Neuronal stem cell (in vitro differentiated cells): ENCODE measurements around the gene SMAD4.

Source experiments
- DNase-seq: peaks from one replicate; pipeline ENCODE4 v3.0.0-alpha.2; 2013; ENCODE audit warnings: low spot score
- H2AFZ ChIP-seq: one replicate; pipeline ENCODE4 v1.6.1; 2013; ENCODE audit warnings: mild to moderate bottlenecking, low read length, inconsistent platforms
- H2AK5ac ChIP-seq: 2 replicates; pipeline ENCODE4 v1.6.1; 2013; ENCODE audit warnings: low read depth, mild to moderate bottlenecking, inconsistent platforms, low read length, moderate library complexity, mixed read lengths
- H2BK120ac ChIP-seq: 2 replicates; pipeline ENCODE4 v1.6.1; 2013; ENCODE audit warnings: low read depth, mild to moderate bottlenecking, inconsistent platforms, low read length, moderate library complexity, mixed read lengths
- H2BK12ac ChIP-seq: one replicate; pipeline ENCODE4 v1.6.1; 2013; ENCODE audit warnings: low read length, inconsistent platforms
- H2BK15ac ChIP-seq: 2 replicates; pipeline ENCODE4 v1.6.1; 2013; ENCODE audit warnings: mild to moderate bottlenecking, low read length, inconsistent platforms, mixed read lengths
- H2BK5ac ChIP-seq: one replicate; pipeline ENCODE4 v1.6.1; 2013; ENCODE audit warnings: inconsistent platforms, mild to moderate bottlenecking, low read length, moderate library complexity
- H3K14ac ChIP-seq: one replicate; pipeline ENCODE4 v1.6.1; 2013; ENCODE audit warnings: low read length, inconsistent platforms
- H3K18ac ChIP-seq: 2 replicates; pipeline ENCODE4 v1.6.1; 2013; ENCODE audit warnings: low read length, inconsistent platforms
- H3K23ac ChIP-seq: 2 replicates; pipeline ENCODE4 v1.6.1; 2013; ENCODE audit warnings: low read depth, mild to moderate bottlenecking, mixed read lengths, low read length, inconsistent platforms; ENCODE audit not compliant: poor library complexity
- H3K27ac ChIP-seq: replicated peaks from 3 replicates; pipeline ENCODE4 v1.5.1; 2013; ENCODE audit warnings: low read length, inconsistent platforms
- H3K27me3 ChIP-seq, 3 experiments: 2 replicates each; pipeline ENCODE4 v1.6.1; 2013; ENCODE audit warnings: low read length in 3 of 3, mild to moderate bottlenecking in 2 of 3, inconsistent platforms in 1 of 3, low read depth in 1 of 3, mixed read lengths in 1 of 3, moderate library complexity in 1 of 3; ENCODE audit not compliant: control insufficient read depth in 3 of 3, insufficient read depth in 3 of 3
- H3K36me3 ChIP-seq, 2 donors: replicated peaks in 1 of 2; 2 replicates each; pipeline ENCODE4 v1.6.1; 2013; ENCODE audit warnings: low read length in 2 of 2; ENCODE audit not compliant: control insufficient read depth in 2 of 2, insufficient read depth in 2 of 2
- H3K4ac ChIP-seq: 2 replicates; pipeline ENCODE4 v1.6.1; 2013; ENCODE audit warnings: inconsistent platforms, mild to moderate bottlenecking, low read length, moderate library complexity
- H3K4me1 ChIP-seq, 2 donors: 1 replicate in 1 of 2; 2 replicates in 1 of 2; pipeline ENCODE4 v1.6.1; 2013; ENCODE audit warnings: low read length in 2 of 2, low read depth in 1 of 2; ENCODE audit not compliant: control insufficient read depth in 2 of 2, insufficient read depth in 1 of 2
- H3K4me2 ChIP-seq: one replicate; pipeline ENCODE4 v1.6.1; 2013; ENCODE audit warnings: mild to moderate bottlenecking, low read length, inconsistent platforms; ENCODE audit not compliant: insufficient read depth, poor library complexity, severe bottlenecking
- H3K4me3 ChIP-seq, 2 donors: 2 replicates each; pipeline ENCODE4 v1.5.1; 2013; ENCODE audit warnings: low read length in 2 of 2, mild to moderate bottlenecking in 2 of 2, inconsistent platforms in 1 of 2, moderate library complexity in 1 of 2
- H3K79me1 ChIP-seq: one replicate; pipeline ENCODE4 v1.6.1; 2013; ENCODE audit warnings: low read depth, mild to moderate bottlenecking, inconsistent platforms, low read length, moderate library complexity
- H3K9ac ChIP-seq: one replicate; pipeline ENCODE4 v1.6.1; 2013; ENCODE audit warnings: mild to moderate bottlenecking, low read depth, low read length, inconsistent platforms; ENCODE audit not compliant: poor library complexity
- H3K9me3 ChIP-seq, 2 donors: replicated peaks in 1 of 2; 2 replicates each; pipeline versions ENCODE3 to v1.6.1; 2013; ENCODE audit warnings: low read length in 2 of 2, mild to moderate bottlenecking in 2 of 2, inconsistent platforms in 1 of 2, low read depth in 1 of 2, mixed read lengths in 1 of 2, moderate library complexity in 1 of 2; ENCODE audit not compliant: control insufficient read depth in 2 of 2, insufficient read depth in 1 of 2
- H4K8ac ChIP-seq: one replicate; pipeline ENCODE4 v1.6.1; 2013; ENCODE audit warnings: low read depth, mild to moderate bottlenecking, inconsistent platforms, low read length, moderate library complexity
- H4K91ac ChIP-seq: one replicate; pipeline ENCODE4 v1.6.1; 2013; ENCODE audit warnings: low read length, low read depth, mild to moderate bottlenecking, inconsistent platforms; ENCODE audit not compliant: poor library complexity
- WGBS, 2 donors: extraction: QIAGEN DNeasy Blood & Tissue Kit; methylation state at CpG; one replicate each; pipeline ENCODE4 v1.1.7; 2013; ENCODE audit warnings: missing lambda C conversion rate in 2 of 2, mixed read lengths in 1 of 2; ENCODE audit not compliant: insufficient read length in 2 of 2, insufficient replicate concordance in 1 of 2; ENCODE audit errors: extremely low coverage in 2 of 2; 5-methylcytosine and 5-hydroxymethylcytosine counted together

SMAD4 gene

DNA sequence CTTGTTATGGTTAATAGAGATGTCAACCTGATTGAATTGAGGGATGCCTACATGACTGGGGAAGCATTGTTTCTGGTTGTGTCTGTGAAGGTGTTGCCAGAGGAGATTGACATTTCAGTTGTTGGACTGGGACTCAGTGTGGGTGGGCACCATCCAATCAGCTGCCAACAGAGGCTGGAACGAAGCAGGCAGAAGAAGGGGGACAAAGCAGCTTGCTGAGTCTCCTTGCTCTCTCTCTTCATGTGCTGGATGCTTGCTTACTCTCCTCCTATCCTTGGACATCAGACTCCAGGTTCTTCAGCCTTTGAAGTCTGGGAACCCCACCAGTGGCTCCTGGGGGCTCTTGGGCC lies 22.2 kb upstream of the SMAD4 start:
- Histone ChIP-seq H2BK120ac (no peak overlapping the region), H3K18ac (no peak overlapping the region), H2AFZ (no peak overlapping the region), H3K36me3 (no peaks in the 10 kb centered on the region), H3K4ac (no peak overlapping the region), H2BK15ac (no peak overlapping the region), H3K14ac (no peak overlapping the region), H2BK5ac (no peak overlapping the region), H3K27me3 (no peaks in the 10 kb centered on the region), H3K4me2 (no peak overlapping the region), H3K23ac (no peak overlapping the region), H3K9me3 (no peaks in the 10 kb centered on the region), H3K4me3 (no peak overlapping the region), H3K27ac (no peak overlapping the region), H2BK12ac (no peak overlapping the region), H3K9ac (no peak overlapping the region), H4K91ac (no peak overlapping the region), H3K4me1 (peaks cover 3 to 4% of the 10 kb centered on the region in 2 donors), H2AK5ac (no peak overlapping the region), H4K8ac (no peak overlapping the region), H3K79me1 (no peaks in the 10 kb centered on the region)
- DNase-seq, result no peak
- WGBS, 2 donors, result no CpG with 5 or more reads among the region's 1 CpG

DNA sequence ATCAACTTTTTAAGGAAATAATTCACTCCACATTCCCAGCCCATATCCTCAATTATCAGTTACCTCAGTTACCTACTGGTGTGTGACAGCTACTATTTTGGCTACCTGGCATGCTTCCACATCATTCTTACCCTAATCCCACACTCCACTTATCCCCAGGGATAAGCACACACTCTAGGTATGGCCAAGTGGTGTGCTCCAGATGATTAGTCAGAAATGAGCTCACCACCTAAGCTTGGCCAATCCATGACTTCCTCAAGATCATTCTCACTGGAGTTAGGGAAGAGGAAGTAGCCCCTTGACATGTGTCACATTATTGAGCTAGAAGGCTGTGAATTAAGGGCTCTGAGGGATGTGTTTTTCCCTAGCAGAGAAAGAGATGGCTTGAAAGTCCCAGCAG lies 20.9 kb upstream of the SMAD4 start:
- no peak overlapping the region for H4K91ac ChIP-seq
- H2BK12ac ChIP-seq, result no peak overlapping the region
- H3K79me1 ChIP-seq, result no peaks in the 10 kb centered on the region
- H3K4me2 ChIP-seq, result no peak overlapping the region
- no peak overlapping the region for H3K18ac ChIP-seq
- no peak for DNase-seq
- H3K14ac ChIP-seq, result no peak overlapping the region
- H2BK120ac ChIP-seq, result no peak overlapping the region
- H3K9me3 ChIP-seq, result no peaks in the 10 kb centered on the region
- H3K4me1 ChIP-seq, result peaks cover 3 to 4% of the 10 kb centered on the region in 2 donors
- no peak overlapping the region for H3K9ac ChIP-seq
- no peak overlapping the region for H4K8ac ChIP-seq
- no peak overlapping the region for H2BK15ac ChIP-seq
- H2BK5ac ChIP-seq, result no peak overlapping the region
- no peaks in the 10 kb centered on the region for H3K27me3 ChIP-seq
- no peak overlapping the region for H3K4me3 ChIP-seq
- H2AFZ ChIP-seq, result no peak overlapping the region
- H3K27ac ChIP-seq, result no peak overlapping the region
- no peak overlapping the region for H3K23ac ChIP-seq
- H3K4ac ChIP-seq, result no peak overlapping the region
- no peaks in the 10 kb centered on the region for H3K36me3 ChIP-seq
- H2AK5ac ChIP-seq, result no peak overlapping the region

DNA sequence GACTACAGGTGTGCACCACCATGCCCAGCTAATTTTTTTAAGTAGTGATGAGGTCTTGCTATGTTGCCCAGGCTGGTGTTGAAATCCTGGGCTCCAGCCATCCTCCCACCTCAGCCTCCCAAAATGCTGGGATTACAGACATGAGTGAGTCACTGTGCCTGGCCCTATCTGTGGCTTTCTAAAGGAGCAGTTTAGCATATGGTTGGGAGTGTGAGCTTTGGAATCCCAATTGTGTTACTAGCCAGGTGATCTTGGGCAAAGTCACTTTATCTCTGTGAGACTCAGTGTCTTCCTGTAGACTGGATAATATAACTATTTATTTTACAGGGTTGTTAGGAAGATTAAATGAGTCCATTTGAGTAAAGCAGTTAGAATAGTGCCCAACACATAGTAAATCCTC lies 19.8 kb upstream of the SMAD4 start:
- H3K4me2 ChIP-seq, result no peak overlapping the region
- no peak overlapping the region for H4K8ac ChIP-seq
- no peak overlapping the region for H3K4me3 ChIP-seq
- H4K91ac ChIP-seq, result no peak overlapping the region
- no peak for DNase-seq
- H2AFZ ChIP-seq, result no peak overlapping the region
- no peaks in the 10 kb centered on the region for H3K27me3 ChIP-seq
- H3K23ac ChIP-seq, result no peak overlapping the region
- H3K36me3 ChIP-seq, result no peaks in the 10 kb centered on the region
- H3K27ac ChIP-seq, result no peak overlapping the region
- H3K9ac ChIP-seq, result no peak overlapping the region
- H2BK12ac ChIP-seq, result no peak overlapping the region
- no peak overlapping the region for H3K14ac ChIP-seq
- H3K4ac ChIP-seq, result no peak overlapping the region
- no peaks in the 10 kb centered on the region for H3K79me1 ChIP-seq
- no peak overlapping the region for H3K18ac ChIP-seq
- no peak overlapping the region for H2AK5ac ChIP-seq
- H3K9me3 ChIP-seq, result peaks cover 0 to 7% of the 10 kb centered on the region in 2 donors
- no peak overlapping the region for H2BK120ac ChIP-seq
- H2BK5ac ChIP-seq, result no peak overlapping the region
- H2BK15ac ChIP-seq, result no peak overlapping the region
- peaks cover 4 to 5% of the 10 kb centered on the region in 2 donors for H3K4me1 ChIP-seq

DNA sequence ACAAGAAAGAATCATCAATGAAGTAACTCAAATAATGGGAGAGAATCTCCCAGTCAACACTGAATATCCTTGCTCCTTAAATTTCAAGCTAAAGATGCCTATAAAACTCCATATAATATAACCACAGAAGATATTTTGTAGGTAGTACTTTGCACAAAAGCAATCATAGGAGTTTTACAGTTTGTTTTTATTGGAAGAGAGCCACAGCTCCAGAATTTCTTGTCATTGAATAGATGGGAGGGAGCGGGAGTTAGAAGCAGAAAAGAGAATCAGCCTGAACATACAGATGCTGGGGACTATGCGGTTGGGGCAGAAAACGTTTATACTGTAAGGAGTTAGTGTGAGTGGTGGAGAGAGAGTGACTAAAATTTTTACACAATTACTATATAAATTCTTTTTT lies 18.3 kb upstream of the SMAD4 start:
- no peak overlapping the region for H3K18ac ChIP-seq
- H3K27me3 ChIP-seq, result no peaks in the 10 kb centered on the region
- H3K4me3 ChIP-seq, result no peak overlapping the region
- H2BK120ac ChIP-seq, result no peak overlapping the region
- H3K4me1 ChIP-seq, result peaks cover 5 to 6% of the 10 kb centered on the region in 2 donors
- no peak overlapping the region for H3K9ac ChIP-seq
- H3K9me3 ChIP-seq, result peaks cover 0 to 7% of the 10 kb centered on the region in 2 donors
- no peak overlapping the region for H2AK5ac ChIP-seq
- no peak for DNase-seq
- H2BK15ac ChIP-seq, result no peak overlapping the region
- no peak overlapping the region for H3K27ac ChIP-seq
- H3K4ac ChIP-seq, result no peak overlapping the region
- H2AFZ ChIP-seq, result no peak overlapping the region
- H2BK5ac ChIP-seq, result no peak overlapping the region
- no peaks in the 10 kb centered on the region for H3K79me1 ChIP-seq
- no CpG with 5 or more reads among the region's 3 CpGs for WGBS, 2 donors
- H3K36me3 ChIP-seq, result no peaks in the 10 kb centered on the region
- H2BK12ac ChIP-seq, result no peak overlapping the region
- no peak overlapping the region for H3K4me2 ChIP-seq
- H3K14ac ChIP-seq, result no peak overlapping the region
- H4K8ac ChIP-seq, result no peak overlapping the region
- no peak overlapping the region for H3K23ac ChIP-seq
- H4K91ac ChIP-seq, result no peak overlapping the region
